Measurements from ENCODE around the gene CUZD1. TPM values are rescaled to one million over a fixed set of nuclear protein-coding genes. Genes with fewer than 3 reads are reported as not detected.

The CUZD1 gene
- total and polyA plus RNA-seq, 2 of the 4 experiments (the other 2 are of a cell fraction), result 0.36 to 0.67 TPM

- Histone ChIP-seq H3K4ac (ENCODE audit: low read depth, low read length) (peak overlapping the region; percentile 72), H2BK120ac (ENCODE audit: low read depth, low read length) (peak overlapping the region; percentile 72; the same call in 1 of the 2 replicates), H2BK5ac (ENCODE audit: low read depth, low read length, poor library complexity, severe bottlenecking) (peak overlapping the region; percentile 31), H3K9me3 (ENCODE audit: control insufficient read depth, insufficient read depth, low read length) (no peaks in the 10 kb centered on the region), H3K79me1 (ENCODE audit: low read depth in 1 of 2, low read length in 2 of 2) (peaks cover 12 to 44% of the 10 kb centered on the region in 2 experiments), H3K9me1 (ENCODE audit: insufficient read depth, low read length) (peaks cover 24% of the 10 kb centered on the region), H3K36me3 (ENCODE audit: control insufficient read depth, insufficient read depth, low read length) (no peaks in the 10 kb centered on the region), H2BK20ac (ENCODE audit: low read depth, low read length) (peak overlapping the region; percentile 94), H3K14ac (replicated peaks; ENCODE audit: low read depth, low read length) (peak overlapping the region; percentile 29; the same call in 1 of the 2 replicates), H3K27me3 (ENCODE audit: control insufficient read depth, insufficient read depth, low read length) (no peaks in the 10 kb centered on the region), H3K56ac (ENCODE audit: extremely low read depth, insufficient read depth, low read length) (no peak overlapping the region), H3K23ac (ENCODE audit: low read depth, low read length) (no peak overlapping the region), H2AK5ac (ENCODE audit: low read depth, low read length) (peak overlapping the region; percentile 62; the same call in 1 of the 2 replicates), H2AK9ac (replicated peaks; ENCODE audit: low read depth, low read length, poor library complexity) (peak overlapping the region; percentile 21), H4K8ac (ENCODE audit: low read depth in 2 of 2, low read length in 2 of 2) (peak overlapping the region in 1 of 2 experiments; percentile 40; a peak in 1 of 4 replicates), H3K9ac (ENCODE audit: low read depth, low read length) (no peak overlapping the region), H3K27ac (ENCODE audit: insufficient read depth, low read length) (no peak overlapping the region), H2BK15ac (ENCODE audit: low read depth, low read length) (peak overlapping the region; percentile 11; the same call in 1 of the 3 replicates), H3K4me1 (ENCODE audit: control insufficient read depth, insufficient read depth, low read length) (peaks cover 38% of the 10 kb centered on the region), H3K18ac (ENCODE audit: low read depth, low read length) (peak overlapping the region; percentile 13; the same call in 1 of the 2 replicates), H4K91ac (ENCODE audit: insufficient read depth, low read depth, low read length) (peak overlapping the region; percentile 25; the same call in 1 of the 2 replicates), H3K4me2 (ENCODE audit: low read depth, low read length) (no peak overlapping the region), H2AFZ (replicated peaks; ENCODE audit: low read length, poor library complexity) (no peak overlapping the region), H4K5ac (ENCODE audit: low read depth, low read length) (no peak overlapping the region), H3K4me3 (ENCODE audit: insufficient read depth, low read depth, low read length) (no peak overlapping the region), H4K20me1 (ENCODE audit: insufficient read depth, low read length) (no peaks in the 10 kb centered on the region)
- ChIA-PET POLR2A (ENCODE audit: unreplicated experiment) (no interaction called here), CTCF (no interaction called here)
- DNase-seq (no peak), ATAC-seq (ENCODE audit: low read depth) (no peak)
- WGBS, 2 experiments (ENCODE audit: extremely low coverage in 2 of 2, insufficient read length in 1 of 2), result no CpG with 5 or more reads among the region's 2 CpGs
- dilution Hi-C loops (cut with HindIII; ENCODE audit: low sequenced_read_pairs, unreplicated experiment), result no loop called here
- in situ Hi-C loops (cut with MboI; ENCODE audit: low sequenced_read_pairs), result loop anchor here (25.0 kb wide), 2 partner anchors 310 to 690 kb away; partner anchors contain the start of gene BUB3
- intact Hi-C loops (cut with micrococcal nuclease), result loop anchor here (5.0 to 10.0 kb wide), 2 partner anchors 100 to 303 kb away; partner anchors contain the start of genes BUB3 and C10orf88
- no TSS peak for BruUV-seq (replicated peaks)
- TF ChIP-seq MXI1 (IDR thresholded peaks at IDR 0.05; ENCODE audit: borderline replicate concordance, low read depth, low read length), result no peak
- no peak for TF ChIP-seq FOS (IDR thresholded peaks at IDR 0.05; ENCODE audit: low read depth, low read length)
- no peak for TF ChIP-seq RCOR1 (IDR thresholded peaks at IDR 0.05; ENCODE audit: insufficient replicate concordance, low read length)
- TF ChIP-seq MAFK (IDR thresholded peaks at IDR 0.05; ENCODE audit: low read depth, low read length), result no peak
Measured at GRCh38 chr10:122852261-122852660, 6.6 kb upstream of the CUZD1 start.
